SK-N-SH treated with all-trans-retinoic acid at 6 μM for 48 hours (cell line): ENCODE data around the gene PUM1.
A peak's percentile ranks its signal among the peaks of the same experiment; 100 is the strongest.

Source experiments
- ATAC-seq: fragments of 200-7000 bp; cut with Tn5 transposase; 3 replicates; pipeline ENCODE4 v1.9.1; 2020; ENCODE audit warnings: mild to moderate bottlenecking, moderate library complexity
- ARNTL ChIP-seq: fragments of 450-650 bp; formaldehyde crosslinking; IDR thresholded peaks from 2 replicates; pipeline ENCODE4 v1.5.0; 2020; ENCODE audit warnings: low read depth, mild to moderate bottlenecking, moderate library complexity, borderline replicate concordance
- BACH2 ChIP-seq: fragments of 250-450 bp; sonication (Bioruptor Pico); IDR thresholded peaks from 2 replicates; pipeline ENCODE4 v1.9.0; 2021; ENCODE audit warnings: mild to moderate bottlenecking, borderline replicate concordance
- CSDC2 ChIP-seq: fragments of 250-450 bp; sonication (Bioruptor Pico); IDR thresholded peaks from 2 replicates; pipeline ENCODE4 v1.5.0; 2020; ENCODE audit warnings: mild to moderate bottlenecking, moderate library complexity
- ESRRG ChIP-seq: fragments of 250-450 bp; sonication (Bioruptor Pico); IDR thresholded peaks from 2 replicates; pipeline ENCODE4 v1.6.1; 2021; ENCODE audit warnings: mild to moderate bottlenecking
- GLIS3 ChIP-seq: fragments of 250-450 bp; sonication (Bioruptor Pico); IDR thresholded peaks from 2 replicates; pipeline ENCODE4 v1.5.0; 2020; ENCODE audit warnings: mild to moderate bottlenecking, moderate library complexity
- OSR1 ChIP-seq: fragments of 250-450 bp; sonication (Bioruptor Pico); IDR thresholded peaks from 2 replicates; pipeline ENCODE4 v1.8.0; 2022; ENCODE audit warnings: moderate library complexity, mild to moderate bottlenecking, inconsistent platforms
- PATZ1 ChIP-seq: fragments of 250-450 bp; sonication (Bioruptor Pico); IDR thresholded peaks from 2 replicates; pipeline ENCODE4 v1.8.0; 2020; ENCODE audit warnings: mild to moderate bottlenecking, moderate library complexity, borderline replicate concordance
- PPARA ChIP-seq: fragments of 250-450 bp; sonication (Bioruptor Pico); IDR thresholded peaks from 2 replicates; pipeline ENCODE4 v1.5.0; 2020; ENCODE audit warnings: mild to moderate bottlenecking, borderline replicate concordance
- TCF4 ChIP-seq: fragments of 250-450 bp; sonication (Bioruptor Pico); IDR thresholded peaks from 2 replicates; pipeline ENCODE4 v1.8.0; 2021; ENCODE audit warnings: mild to moderate bottlenecking, moderate library complexity, borderline replicate concordance
- TOX ChIP-seq: fragments of 250-450 bp; sonication (Bioruptor Pico); IDR thresholded peaks from 2 replicates; pipeline ENCODE4 v1.8.0; 2021; ENCODE audit warnings: mild to moderate bottlenecking, moderate library complexity, borderline replicate concordance
- TSHZ2 ChIP-seq: fragments of 250-450 bp; sonication (Bioruptor Pico); IDR thresholded peaks from 2 replicates; pipeline ENCODE4 v1.5.0; 2020; ENCODE audit warnings: mild to moderate bottlenecking, moderate library complexity
- ZC3H10 ChIP-seq: fragments of 250-450 bp; sonication (Bioruptor Pico); IDR thresholded peaks from 2 replicates; pipeline ENCODE4 v1.5.1; 2021; ENCODE audit warnings: mild to moderate bottlenecking, moderate library complexity
- ZFP3 ChIP-seq: fragments of 250-450 bp; sonication (Bioruptor Pico); IDR thresholded peaks from 2 replicates; pipeline ENCODE4 v1.5.0; 2020; ENCODE audit warnings: mild to moderate bottlenecking, moderate library complexity
- ZFP30 ChIP-seq: fragments of 450-650 bp; formaldehyde crosslinking; IDR thresholded peaks from 2 replicates; pipeline ENCODE4 v1.5.0; 2022; ENCODE audit warnings: mild to moderate bottlenecking, moderate library complexity
- ZNF70 ChIP-seq: fragments of 450-650 bp; formaldehyde crosslinking; IDR thresholded peaks from 2 replicates; pipeline ENCODE4 v1.5.0; 2020; ENCODE audit warnings: mild to moderate bottlenecking, moderate library complexity
- ZNF8 ChIP-seq: fragments of 450-650 bp; formaldehyde crosslinking; IDR thresholded peaks from 2 replicates; pipeline ENCODE4 v1.5.0; 2020; ENCODE audit warnings: mild to moderate bottlenecking, moderate library complexity
- TF ChIP-seq, protein P1 (sequence below): fragments of 250-450 bp; sonication (Bioruptor Pico); IDR thresholded peaks from 2 replicates; pipeline ENCODE4 v1.5.1; 2020; ENCODE audit warnings: low read depth, mild to moderate bottlenecking, moderate library complexity
- TF ChIP-seq, protein P2 (sequence below): fragments of 250-450 bp; sonication (Bioruptor Pico); IDR thresholded peaks from 2 replicates; pipeline ENCODE4 v1.5.1; 2021; ENCODE audit warnings: mild to moderate bottlenecking, moderate library complexity
- TF ChIP-seq, protein P3 (sequence below): fragments of 250-450 bp; sonication (Bioruptor Pico); IDR thresholded peaks from 2 replicates; pipeline ENCODE4 v1.8.0; 2021; ENCODE audit warnings: low read depth, mild to moderate bottlenecking, moderate library complexity, borderline replicate concordance

Gene PUM1

GRCh38 chr1:30964706-30965105 lies 100.8 kb downstream of the PUM1 start:
- TF ChIP-seq, protein P1, sequence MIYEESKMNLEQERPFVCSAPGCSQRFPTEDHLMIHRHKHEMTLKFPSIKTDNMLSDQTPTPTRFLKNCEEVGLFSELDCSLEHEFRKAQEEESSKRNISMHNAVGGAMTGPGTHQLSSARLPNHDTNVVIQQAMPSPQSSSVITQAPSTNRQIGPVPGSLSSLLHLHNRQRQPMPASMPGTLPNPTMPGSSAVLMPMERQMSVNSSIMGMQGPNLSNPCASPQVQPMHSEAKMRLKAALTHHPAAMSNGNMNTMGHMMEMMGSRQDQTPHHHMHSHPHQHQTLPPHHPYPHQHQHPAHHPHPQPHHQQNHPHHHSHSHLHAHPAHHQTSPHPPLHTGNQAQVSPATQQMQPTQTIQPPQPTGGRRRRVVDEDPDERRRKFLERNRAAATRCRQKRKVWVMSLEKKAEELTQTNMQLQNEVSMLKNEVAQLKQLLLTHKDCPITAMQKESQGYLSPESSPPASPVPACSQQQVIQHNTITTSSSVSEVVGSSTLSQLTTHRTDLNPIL (CRISPR knock-in tag), result no peak
- TF ChIP-seq CSDC2 (CRISPR knock-in tag) (0 out of 2 replicates have a peak, but pooled peaks have one; percentile 54), ZC3H10 (CRISPR knock-in tag) (no peak)
- TF ChIP-seq, all 23 proteins: peak for 1

GRCh38 chr1:30962609-30963508 lies 102.7 kb downstream of the PUM1 start:
- no peak for ATAC-seq

More at GRCh38 chr1:30964706-30965105, 100.8 kb downstream of the PUM1 start:
- ATAC-seq, result no peak

More at GRCh38 chr1:30962609-30963508, 102.7 kb downstream of the PUM1 start:
- TF ChIP-seq TCF4 (CRISPR knock-in tag) (no peak), CSDC2 (CRISPR knock-in tag) (no peak), ZC3H10 (CRISPR knock-in tag) (no peak), ZNF70 (CRISPR knock-in tag) (no peak), ZFP3 (CRISPR knock-in tag) (no peak), OSR1 (CRISPR knock-in tag) (no peak), TSHZ2 (CRISPR knock-in tag) (no peak), ZFP30 (no peak), ESRRG (CRISPR knock-in tag) (no peak), BACH2 (no peak), PATZ1 (CRISPR knock-in tag) (no peak), PPARA (no peak), ARNTL (CRISPR knock-in tag) (no peak), GLIS3 (CRISPR knock-in tag) (no peak), TOX (no peak), ZNF8 (CRISPR knock-in tag) (no peak)
- TF ChIP-seq, protein P2, sequence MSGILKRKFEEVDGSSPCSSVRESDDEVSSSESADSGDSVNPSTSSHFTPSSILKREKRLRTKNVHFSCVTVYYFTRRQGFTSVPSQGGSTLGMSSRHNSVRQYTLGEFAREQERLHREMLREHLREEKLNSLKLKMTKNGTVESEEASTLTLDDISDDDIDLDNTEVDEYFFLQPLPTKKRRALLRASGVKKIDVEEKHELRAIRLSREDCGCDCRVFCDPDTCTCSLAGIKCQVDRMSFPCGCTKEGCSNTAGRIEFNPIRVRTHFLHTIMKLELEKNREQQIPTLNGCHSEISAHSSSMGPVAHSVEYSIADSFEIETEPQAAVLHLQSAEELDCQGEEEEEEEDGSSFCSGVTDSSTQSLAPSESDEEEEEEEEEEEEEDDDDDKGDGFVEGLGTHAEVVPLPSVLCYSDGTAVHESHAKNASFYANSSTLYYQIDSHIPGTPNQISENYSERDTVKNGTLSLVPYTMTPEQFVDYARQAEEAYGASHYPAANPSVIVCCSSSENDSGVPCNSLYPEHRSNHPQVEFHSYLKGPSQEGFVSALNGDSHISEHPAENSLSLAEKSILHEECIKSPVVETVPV (CRISPR knock-in tag), result no peak
- TF ChIP-seq, protein P3, sequence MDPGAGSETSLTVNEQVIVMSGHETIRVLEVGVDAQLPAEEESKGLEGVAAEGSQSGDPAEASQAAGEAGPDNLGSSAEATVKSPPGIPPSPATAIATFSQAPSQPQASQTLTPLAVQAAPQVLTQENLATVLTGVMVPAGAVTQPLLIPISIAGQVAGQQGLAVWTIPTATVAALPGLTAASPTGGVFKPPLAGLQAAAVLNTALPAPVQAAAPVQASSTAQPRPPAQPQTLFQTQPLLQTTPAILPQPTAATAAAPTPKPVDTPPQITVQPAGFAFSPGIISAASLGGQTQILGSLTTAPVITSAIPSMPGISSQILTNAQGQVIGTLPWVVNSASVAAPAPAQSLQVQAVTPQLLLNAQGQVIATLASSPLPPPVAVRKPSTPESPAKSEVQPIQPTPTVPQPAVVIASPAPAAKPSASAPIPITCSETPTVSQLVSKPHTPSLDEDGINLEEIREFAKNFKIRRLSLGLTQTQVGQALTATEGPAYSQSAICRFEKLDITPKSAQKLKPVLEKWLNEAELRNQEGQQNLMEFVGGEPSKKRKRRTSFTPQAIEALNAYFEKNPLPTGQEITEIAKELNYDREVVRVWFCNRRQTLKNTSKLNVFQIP (CRISPR knock-in tag), result no peak
